OCI-LY7 (cell line): ENCODE measurements around the gene CNTN2. TPM values are rescaled to one million over a fixed set of nuclear protein-coding genes. Genes with fewer than 3 reads are reported as not detected.

Experiments used
- BruUV-seq: library from RNA; stranded (reverse); fragments of 400-500 nt; replicated peaks from 2 replicates; lab custom pipeline; 2021; lab: Mats Ljungman, UMichigan
- CTCF ChIA-PET: fragments of 300-600 bp; sonication (Branson Sonifier 250); formaldehyde crosslinking; loops from one replicate; lab custom pipeline; 2022; ENCODE audit warnings: antibody characterized with exemption; ENCODE audit not compliant: unreplicated experiment; lab: Charles Lee
- POLR2A ChIA-PET: fragments of 300-600 bp; sonication (Branson Sonifier 250); formaldehyde crosslinking; loops from one replicate; lab custom pipeline; 2022; ENCODE audit warnings: antibody characterized with exemption; lab: Charles Lee
- DNase-seq: peaks from one replicate; pipeline ENCODE4 v3.0.0-alpha.2; 2015; ENCODE audit warnings: low spot score
- H2AFZ ChIP-seq: fragments of 200-600 bp; sonication (generic), shearing (Covaris generic); 2 replicates; pipeline ENCODE4 v1.6.1; 2014; ENCODE audit warnings: mild to moderate bottlenecking, antibody characterized with exemption, low read length, moderate library complexity
- H3K27ac ChIP-seq: fragments of 200-600 bp; sonication (generic); 2 replicates; pipeline ENCODE4 v1.5.1; 2014; ENCODE audit warnings: mixed run types, low read depth, mild to moderate bottlenecking, moderate library complexity, low read length, inconsistent platforms; ENCODE audit not compliant: poor library complexity, severe bottlenecking
- H3K36me3 ChIP-seq: fragments of 200-600 bp; sonication (generic); 2 replicates; pipeline ENCODE4 v1.6.1; 2014; ENCODE audit warnings: mild to moderate bottlenecking, antibody characterized with exemption, low read length, moderate library complexity, mixed read lengths; ENCODE audit not compliant: insufficient read depth
- H3K4me1 ChIP-seq: fragments of 200-600 bp; sonication (generic); 2 replicates; pipeline ENCODE4 v1.5.1; 2014; ENCODE audit warnings: mild to moderate bottlenecking, low read length; ENCODE audit not compliant: insufficient read depth, poor library complexity, severe bottlenecking
- H3K4me2 ChIP-seq: fragments of 200-600 bp; sonication (generic); 2 replicates; pipeline ENCODE4 v1.6.1; 2014; ENCODE audit warnings: mild to moderate bottlenecking, low read length
- H3K4me3 ChIP-seq: fragments of 200-600 bp; sonication (generic); 2 replicates; pipeline ENCODE4 v1.5.1; 2014; ENCODE audit warnings: mild to moderate bottlenecking, low read depth, low read length; ENCODE audit not compliant: poor library complexity, severe bottlenecking
- H3K79me2 ChIP-seq: fragments of 200-600 bp; sonication (generic); 2 replicates; pipeline ENCODE4 v1.6.1; 2016; ENCODE audit warnings: low read depth, mild to moderate bottlenecking, low read length, moderate library complexity, mixed read lengths; ENCODE audit not compliant: insufficient read depth
- H3K9me2 ChIP-seq: fragments of 200-600 bp; sonication (generic); 2 replicates; pipeline ENCODE4 v1.6.1; 2016; ENCODE audit warnings: mild to moderate bottlenecking, low read length, mixed read lengths; ENCODE audit not compliant: insufficient read depth
- H3K9me3 ChIP-seq: fragments of 200-600 bp; sonication (generic); 2 replicates; pipeline ENCODE4 v1.6.1; 2014; ENCODE audit warnings: mild to moderate bottlenecking, mixed run types, low read length, mixed read lengths
- H4K20me1 ChIP-seq: fragments of 200-600 bp; sonication (generic); 2 replicates; pipeline ENCODE4 v1.6.1; 2014; ENCODE audit warnings: mild to moderate bottlenecking, antibody characterized with exemption, low read length, moderate library complexity, mixed read lengths; ENCODE audit not compliant: insufficient read depth
- CTCF ChIP-seq: fragments of 200-600 bp; sonication (generic); conservative IDR thresholded peaks from 2 replicates; pipeline ENCODE4 v1.5.1; 2014; ENCODE audit warnings: mild to moderate bottlenecking, antibody characterized with exemption, low read length, moderate library complexity, mixed read lengths
- EZH2phosphoT487 ChIP-seq: fragments of 200-600 bp; sonication (generic); IDR thresholded peaks from 2 replicates; pipeline ENCODE4 v1.6.1; 2018; ENCODE audit warnings: low read depth, borderline replicate concordance, mild to moderate bottlenecking, mixed run types, antibody characterized with exemption, low read length, moderate library complexity, mixed read lengths
- intact Hi-C: fragments of 100-400 bp; cut with micrococcal nuclease; formaldehyde crosslinking; loops from one replicate; pipeline ENCODE4 v1.10.0; 2022; ENCODE audit not compliant: unreplicated experiment
- total RNA-seq, 2 experiments: library from RNA; depleted of rRNA in 1 of 2; stranded (reverse); fragments of >200 nt in 1 of 2; shearing (Covaris generic) in 1 of 2; gene quantifications; 2 replicates each; pipeline ENCODE4 v1.2.3, GENCODE V29; 2014 to 2022

CNTN2 gene
- total RNA-seq, 2 experiments from 2014 or later = not detected

DNA sequence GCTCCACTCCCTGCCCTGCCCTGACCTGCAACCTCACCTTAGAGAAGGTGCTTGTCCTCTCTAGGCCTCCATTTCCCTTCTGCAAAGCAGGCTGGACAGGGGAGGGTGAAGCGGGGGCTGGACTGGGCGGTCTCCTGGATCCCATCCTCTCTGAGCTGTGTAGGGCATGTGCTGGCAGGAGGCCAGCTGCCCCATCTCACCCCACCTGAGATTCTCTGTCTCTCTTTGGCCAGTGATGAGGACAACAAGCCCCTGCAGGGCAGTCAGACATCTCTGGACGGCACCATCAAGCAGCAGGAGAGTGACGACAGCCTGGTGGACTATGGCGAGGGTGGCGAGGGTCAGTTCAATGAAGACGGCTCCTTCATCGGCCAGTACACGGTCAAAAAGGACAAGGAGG lies 26.9 kb upstream of the CNTN2 start:
- Histone ChIP-seq H3K4me1 (no peaks in the 10 kb centered on the region), H3K4me3 (no peak overlapping the region), H3K79me2 (no peaks in the 10 kb centered on the region), H2AFZ (no peak overlapping the region), H3K9me3 (no peaks in the 10 kb centered on the region), H3K36me3 (no peaks in the 10 kb centered on the region), H3K4me2 (no peak overlapping the region), H4K20me1 (no peaks in the 10 kb centered on the region), H3K27ac (no peak overlapping the region), H3K9me2 (no peaks in the 10 kb centered on the region)
- intact Hi-C loops = no loop called here
- BruUV-seq = no TSS peak
- ChIA-PET POLR2A (no interaction called here), CTCF (no interaction called here)
- DNase-seq = no peak
- TF ChIP-seq EZH2phosphoT487 = no peak
- TF ChIP-seq CTCF = no peak

GRCh38 chr1:205016584-205016983 lies 26.4 kb upstream of the CNTN2 start:
- no peak for TF ChIP-seq EZH2phosphoT487
- TF ChIP-seq CTCF = no peak
- Histone ChIP-seq H3K9me3 (no peaks in the 10 kb centered on the region), H3K36me3 (no peaks in the 10 kb centered on the region), H3K79me2 (no peaks in the 10 kb centered on the region), H3K27ac (no peak overlapping the region), H3K4me2 (no peak overlapping the region), H3K4me3 (no peak overlapping the region), H3K9me2 (no peaks in the 10 kb centered on the region), H4K20me1 (no peaks in the 10 kb centered on the region), H2AFZ (no peak overlapping the region), H3K4me1 (no peaks in the 10 kb centered on the region)
- BruUV-seq = no TSS peak
- DNase-seq = no peak
- intact Hi-C loops = no loop called here
- POLR2A ChIA-PET = no interaction called here
- CTCF ChIA-PET = no interaction called here

GRCh38 chr1:205017001-205017400 lies 26.0 kb upstream of the CNTN2 start:
- no TSS peak for BruUV-seq
- no peak overlapping the region for H3K27ac ChIP-seq
- no peaks in the 10 kb centered on the region for H3K4me1 ChIP-seq
- no peaks in the 10 kb centered on the region for H3K9me2 ChIP-seq
- H3K36me3 ChIP-seq = no peaks in the 10 kb centered on the region
- H3K4me2 ChIP-seq = no peak overlapping the region
- intact Hi-C loops = no loop called here
- no peaks in the 10 kb centered on the region for H3K79me2 ChIP-seq
- DNase-seq = no peak
- H4K20me1 ChIP-seq = no peaks in the 10 kb centered on the region
- ChIA-PET CTCF (no interaction called here), POLR2A (no interaction called here)
- TF ChIP-seq EZH2phosphoT487 (no peak), CTCF (no peak)
- H3K9me3 ChIP-seq = no peaks in the 10 kb centered on the region
- no peak overlapping the region for H3K4me3 ChIP-seq
- no peak overlapping the region for H2AFZ ChIP-seq
